Activated T-helper 1 cell treated with anti-CD3 and anti-CD28 coated beads, Interleukin-2, amount 50 U/mL, for 16 hours (primary cell): Measurements from ENCODE around the gene COL17A1.

ENCODE experiments used
- DNase-seq, 2 donors: peaks; one replicate each; pipeline ENCODE4 v3.0.0-alpha.2; 2020; ENCODE audit warnings: low read depth in 1 of 2, low spot score in 1 of 2

COL17A1 gene

GRCh38 chr10:104034401-104035193, 51.1 kb downstream of the COL17A1 start:
- no peak for DNase-seq

GRCh38 chr10:104033966-104034365, 51.7 kb downstream of the COL17A1 start:
- no peak for DNase-seq

- DNase-seq = no peak
Observed at GRCh38 chr10:104033401-104033930, 52.2 kb downstream of the COL17A1 start.

- DNase-seq = no peak
Observed at GRCh38 chr10:104032144-104032775, 53.4 kb downstream of the COL17A1 start.

- no peak for DNase-seq
Observed at GRCh38 chr10:104031631-104032030, 54.0 kb downstream of the COL17A1 start.

- DNase-seq = no peak
Observed at GRCh38 chr10:104029521-104029860, 56.2 kb downstream of the COL17A1 start.

- no peak for DNase-seq
Observed at GRCh38 chr10:104028823-104029520, 56.7 kb downstream of the COL17A1 start.

- no peak for DNase-seq
Observed at GRCh38 chr10:104028146-104028545, 57.5 kb downstream of the COL17A1 start.

GRCh38 chr10:104026762-104027161, 58.9 kb downstream of the COL17A1 start:
- no peak for DNase-seq

GRCh38 chr10:104025524-104025923, 60.2 kb downstream of the COL17A1 start:
- DNase-seq = no peak

- no peak for DNase-seq
Observed at GRCh38 chr10:104022026-104022425, 63.7 kb downstream of the COL17A1 start.

GRCh38 chr10:104021246-104021645, 64.4 kb downstream of the COL17A1 start:
- DNase-seq = no peak

- DNase-seq = no peak
Observed at GRCh38 chr10:104020020-104020419, 65.7 kb downstream of the COL17A1 start.

- no peak for DNase-seq
Observed at GRCh38 chr10:104018471-104018870, 67.2 kb downstream of the COL17A1 start.

GRCh38 chr10:104016661-104017060, 69.0 kb downstream of the COL17A1 start:
- DNase-seq = no peak

GRCh38 chr10:104014176-104014575, 71.5 kb downstream of the COL17A1 start:
- DNase-seq = no peak

- DNase-seq = no peak
Observed at GRCh38 chr10:104013489-104013888, 72.2 kb downstream of the COL17A1 start.

GRCh38 chr10:104011904-104012303, 73.8 kb downstream of the COL17A1 start:
- no peak for DNase-seq

GRCh38 chr10:104005172-104005863, 80.4 kb downstream of the COL17A1 start:
- no peak for DNase-seq

- DNase-seq = no peak
Observed at GRCh38 chr10:104002911-104003310, 82.8 kb downstream of the COL17A1 start.

GRCh38 chr10:103998805-103999204, 86.9 kb downstream of the COL17A1 start:
- no peak for DNase-seq
